Activated naive CD8-positive, alpha-beta T cell treated with anti-CD3 and anti-CD28 coated beads, Interleukin-2, amount 50 U/mL, for 16 hours (primary cell): ENCODE data around the gene PRR35.

ENCODE experiments used
- DNase-seq: peaks from one replicate; pipeline ENCODE4 v3.0.0-alpha.2; 2020; ENCODE audit warnings: low read depth, low spot score

The PRR35 gene

DNA sequence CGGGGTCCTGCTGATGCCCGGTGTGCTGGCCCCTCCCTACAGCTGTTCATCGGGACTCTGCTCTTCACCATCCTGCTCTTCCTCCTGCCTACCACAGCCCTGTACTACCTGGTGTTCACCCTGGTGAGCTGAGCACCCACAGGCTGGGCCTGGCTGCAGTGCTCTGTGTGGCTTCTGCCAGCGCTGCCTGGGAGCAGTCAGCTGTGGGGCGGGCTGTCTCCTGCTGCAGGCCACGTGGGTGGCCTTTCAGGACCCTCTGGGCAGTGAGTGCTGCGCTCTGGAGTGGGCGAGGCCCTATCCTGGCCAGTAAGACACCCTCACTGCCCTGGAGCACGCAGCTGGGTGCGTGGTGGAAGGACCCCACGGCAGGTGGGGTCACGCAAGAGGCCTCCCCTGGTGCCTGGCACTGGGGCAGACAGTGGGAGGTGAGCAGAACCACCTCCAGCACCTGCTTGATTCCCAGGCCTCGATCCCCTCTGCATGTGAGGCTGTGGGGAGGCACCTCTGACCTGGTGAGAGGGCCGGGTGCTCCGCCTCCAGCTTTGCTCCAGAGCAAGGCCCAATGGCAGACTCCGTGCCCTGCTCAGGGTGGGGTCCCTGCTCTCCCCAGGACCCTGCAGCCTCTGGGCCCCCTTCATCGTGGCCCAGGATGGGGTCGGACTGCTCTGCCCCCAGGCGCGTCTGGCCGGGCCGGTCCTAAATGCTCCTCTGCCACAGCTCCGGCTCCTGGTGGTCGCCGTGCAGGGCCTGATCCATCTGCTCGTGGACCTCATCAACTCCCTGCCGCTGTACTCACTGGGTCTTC lies 20.1 kb downstream of the PRR35 start:
- DNase-seq, result no peak

DNA sequence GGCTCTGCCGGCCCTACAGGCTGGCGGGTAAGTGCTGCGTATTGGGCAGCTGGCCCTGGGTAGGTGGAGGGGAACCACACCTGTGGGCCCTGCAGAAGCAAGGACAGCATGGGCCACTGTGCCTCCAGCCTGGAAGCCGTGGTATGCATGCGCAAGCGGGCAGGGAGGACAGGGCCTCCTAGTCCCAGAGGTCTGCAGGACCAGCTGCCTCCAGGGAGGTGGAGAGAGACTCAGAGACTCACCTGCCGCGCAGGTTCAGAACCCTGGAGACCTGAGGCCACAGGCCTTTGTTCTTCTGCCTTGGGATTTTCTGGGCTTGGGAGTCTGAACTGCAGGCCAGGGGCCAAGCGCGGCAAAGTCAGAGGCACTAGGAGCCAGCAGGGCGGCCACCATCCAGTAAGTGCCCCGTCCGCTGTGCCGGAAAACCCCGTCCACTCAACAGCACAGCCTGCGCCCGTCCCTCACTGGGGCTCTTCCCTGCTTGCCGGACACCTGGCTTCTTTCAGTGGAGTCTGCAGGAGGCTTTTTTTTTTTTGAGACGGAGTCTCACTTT lies 20.8 kb downstream of the PRR35 start:
- no peak for DNase-seq

GRCh38 chr16:582218-582613 lies 22.0 kb downstream of the PRR35 start:
- no peak for DNase-seq

DNA sequence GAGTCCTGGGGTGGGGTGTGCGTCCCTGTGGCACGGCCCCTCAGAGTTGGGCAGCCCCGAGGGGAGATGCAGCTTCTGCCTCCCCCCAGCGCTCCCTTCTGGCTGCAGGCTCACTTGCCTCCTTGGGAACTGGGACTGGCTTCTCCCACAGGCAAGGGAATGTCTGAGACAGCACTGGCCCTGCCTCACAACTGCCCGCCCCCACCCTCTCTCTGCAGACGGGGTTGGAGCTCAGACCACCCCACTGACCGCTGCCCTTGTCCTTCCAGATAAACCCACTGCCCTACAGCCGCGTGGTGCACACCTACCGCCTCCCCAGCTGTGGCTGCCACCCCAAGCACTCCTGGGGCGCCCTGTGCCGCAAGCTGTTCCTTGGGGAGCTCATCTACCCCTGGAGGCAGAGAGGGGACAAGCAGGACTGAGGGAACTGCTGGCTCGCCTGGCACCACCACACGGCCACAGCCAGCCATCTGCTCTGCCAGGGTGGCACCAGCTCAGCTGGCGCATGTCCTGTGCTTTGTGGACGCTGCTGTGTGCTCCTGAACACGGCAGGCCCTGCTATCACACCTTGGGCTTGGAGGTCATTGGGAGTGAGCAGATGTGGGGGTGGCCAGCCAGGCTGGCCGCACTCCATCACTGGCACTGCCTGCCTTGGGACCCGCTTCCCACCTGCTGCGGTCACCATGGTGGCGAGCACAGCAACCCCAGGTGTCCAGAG lies 22.6 kb downstream of the PRR35 start:
- DNase-seq, result no peak

- DNase-seq, result no peak
Observed at GRCh38 chr16:583470-583814, 23.2 kb downstream of the PRR35 start.

DNA sequence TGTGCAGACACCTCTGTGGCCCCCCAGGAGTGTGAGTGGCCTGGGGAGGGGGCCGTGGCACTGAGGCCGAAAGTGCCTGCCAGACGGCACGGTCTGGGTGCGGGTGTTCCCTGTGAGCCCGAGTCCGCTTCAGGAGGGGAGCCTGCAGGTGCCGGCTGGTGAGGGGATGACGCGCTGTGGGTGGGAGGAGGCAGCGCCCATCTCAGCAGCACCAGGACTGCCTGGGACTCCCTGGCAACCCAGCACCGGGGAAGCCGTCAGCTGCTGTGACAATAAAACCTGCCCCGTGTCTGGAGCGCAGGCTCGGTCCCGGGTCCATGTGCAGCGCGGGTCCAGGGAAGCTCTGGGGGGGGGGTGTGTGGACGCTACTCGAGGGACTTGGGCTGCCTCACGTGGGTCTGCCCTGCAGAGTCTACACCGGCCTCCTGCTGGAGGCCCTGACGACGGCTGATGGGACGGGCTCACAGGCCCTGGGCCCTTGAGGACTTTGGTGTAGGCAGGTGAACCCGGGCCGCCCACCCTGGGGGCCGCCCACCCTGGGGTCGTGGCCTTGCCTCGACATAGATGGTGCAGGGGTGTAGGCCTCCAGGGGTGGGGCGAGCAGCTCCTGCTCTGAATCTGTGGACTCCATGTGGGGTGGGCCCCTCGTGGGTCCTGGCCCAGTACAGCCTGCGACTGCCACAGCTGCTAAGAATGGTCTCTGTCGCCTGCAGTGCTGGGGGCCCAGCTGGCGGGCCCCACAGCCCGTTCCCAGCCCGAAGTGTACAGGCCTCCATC lies 23.8 kb downstream of the PRR35 start:
- DNase-seq, result no peak

DNA sequence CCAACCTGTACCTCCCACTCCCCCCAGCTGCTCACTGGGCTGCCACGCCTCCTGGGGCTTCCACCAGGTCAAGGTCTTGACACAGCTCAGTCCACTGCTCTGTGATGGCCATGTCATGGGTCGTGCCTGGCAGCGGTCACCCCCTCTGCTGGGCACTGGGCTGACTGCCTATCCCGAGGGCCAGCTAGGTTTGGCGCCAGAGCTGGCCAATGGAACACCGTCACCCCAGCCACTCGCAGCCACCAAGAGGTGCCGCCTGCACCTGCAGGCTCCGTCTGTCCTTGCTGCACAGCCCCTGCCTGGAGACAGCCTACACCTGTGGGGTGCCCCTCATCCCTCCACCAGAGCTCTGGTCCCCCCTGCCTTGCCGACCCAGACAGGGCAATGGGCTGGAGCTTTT lies 25.2 kb downstream of the PRR35 start:
- DNase-seq, result no peak

DNA sequence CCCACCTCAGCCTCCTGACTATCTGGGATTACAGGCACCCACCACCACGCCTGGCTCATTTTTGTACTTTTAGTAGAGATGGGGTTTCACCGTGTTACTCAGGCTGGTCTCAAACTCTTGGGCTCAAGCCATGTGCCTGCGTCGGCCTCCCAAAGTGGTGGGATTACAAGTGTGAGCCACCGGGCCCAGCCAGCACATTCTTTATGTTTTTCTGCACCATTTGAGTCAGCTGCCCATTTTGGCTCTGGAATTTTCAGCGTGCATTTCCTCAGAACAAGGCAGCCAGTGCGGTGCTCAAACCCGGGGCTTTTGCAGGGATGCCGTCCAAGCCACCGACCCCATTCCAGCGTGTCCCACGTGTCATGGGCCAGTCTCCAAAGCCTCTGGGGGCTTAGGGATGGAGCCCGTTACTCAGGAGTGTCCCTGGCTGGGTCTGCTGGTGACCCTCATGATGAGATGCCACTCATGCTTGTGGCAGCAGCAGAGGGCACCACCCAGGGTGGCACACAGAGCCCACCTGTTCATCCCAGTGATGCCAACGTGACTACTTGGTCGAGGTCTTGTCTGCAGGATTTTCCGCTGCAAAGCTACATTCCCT lies 26.0 kb downstream of the PRR35 start:
- DNase-seq, result no peak

- no peak for DNase-seq
Observed at GRCh38 chr16:586645-587590, 26.7 kb downstream of the PRR35 start.

DNA sequence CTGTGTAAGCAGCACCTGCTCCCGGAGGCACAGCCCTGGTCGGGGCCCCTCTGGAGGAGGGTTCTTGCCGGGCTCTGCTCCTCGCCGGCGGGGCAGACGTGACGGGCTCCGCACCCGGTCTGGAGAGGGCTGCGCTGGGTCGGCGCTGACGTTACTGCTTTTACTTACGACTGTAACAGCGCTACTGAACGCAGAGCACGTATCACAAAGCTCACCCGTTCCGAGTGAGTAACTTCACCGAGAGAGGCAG lies 28.4 kb downstream of the PRR35 start:
- DNase-seq, result no peak

GRCh38 chr16:588889-589657 lies 28.9 kb downstream of the PRR35 start:
- DNase-seq, result peak; percentile 91

DNA sequence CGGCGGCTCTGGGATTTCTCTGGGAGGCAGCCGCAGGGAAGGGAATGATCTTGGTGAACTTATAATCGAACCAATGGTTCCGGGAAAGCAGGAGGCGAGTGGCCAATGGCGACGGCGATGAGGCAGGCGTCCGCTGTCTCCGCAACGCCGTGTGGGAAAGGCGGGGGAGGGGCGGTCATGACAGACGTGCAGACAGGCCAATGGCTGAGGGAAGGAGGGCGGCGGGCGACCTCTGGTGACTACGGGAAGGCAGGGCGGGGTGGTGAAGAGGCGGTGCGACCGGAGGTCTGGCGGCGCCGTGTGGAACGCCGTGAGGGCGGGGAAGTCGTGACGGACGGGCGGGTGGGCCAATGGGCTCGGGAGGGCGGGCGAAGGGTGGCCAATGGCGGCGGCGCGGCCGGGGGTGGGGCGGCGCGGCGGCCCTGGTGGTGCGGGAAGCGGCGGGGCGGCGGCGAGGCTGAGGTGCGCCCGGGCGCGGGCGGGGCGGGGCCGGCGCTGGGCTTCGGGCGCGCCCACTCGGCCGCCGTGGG lies 29.5 kb downstream of the PRR35 start, which contains the start of gene RAB40C:
Gene RAB40C, plus strand, starts transcription at position 409 of the 530 bp plus-strand sequence. CDS start 226 bp downstream, outside the sequence.
- peak; percentile 98 for DNase-seq

DNA sequence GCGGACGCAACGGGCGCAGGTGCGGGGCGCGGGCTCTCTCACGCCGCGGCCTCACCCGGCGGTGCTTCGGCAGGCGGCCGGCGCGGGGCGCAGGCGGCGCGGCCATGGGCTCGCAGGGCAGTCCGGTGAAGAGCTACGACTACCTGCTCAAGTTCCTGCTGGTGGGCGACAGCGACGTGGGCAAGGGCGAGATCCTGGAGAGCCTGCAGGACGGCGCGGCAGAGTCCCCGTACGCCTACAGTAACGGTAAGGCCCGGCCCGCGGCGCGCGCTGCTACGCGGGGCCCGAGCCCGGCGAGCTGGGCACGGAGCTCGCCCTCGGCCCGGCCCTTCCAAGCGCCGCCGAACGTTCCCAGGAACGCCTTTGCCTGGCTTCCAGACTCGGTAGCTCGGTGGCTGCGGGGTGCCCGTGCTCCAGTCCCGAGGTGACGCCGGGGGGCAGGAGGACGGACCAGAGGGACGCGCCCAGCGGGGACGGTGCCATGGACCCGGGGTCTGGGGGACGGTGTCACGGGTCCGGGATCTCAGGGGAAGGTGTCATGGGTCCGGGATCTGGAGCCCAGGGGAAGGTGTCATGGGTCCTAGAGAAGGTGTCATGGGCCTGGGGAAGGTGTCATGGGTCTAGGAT lies 30.1 kb downstream of the PRR35 start:
- no peak for DNase-seq

DNA sequence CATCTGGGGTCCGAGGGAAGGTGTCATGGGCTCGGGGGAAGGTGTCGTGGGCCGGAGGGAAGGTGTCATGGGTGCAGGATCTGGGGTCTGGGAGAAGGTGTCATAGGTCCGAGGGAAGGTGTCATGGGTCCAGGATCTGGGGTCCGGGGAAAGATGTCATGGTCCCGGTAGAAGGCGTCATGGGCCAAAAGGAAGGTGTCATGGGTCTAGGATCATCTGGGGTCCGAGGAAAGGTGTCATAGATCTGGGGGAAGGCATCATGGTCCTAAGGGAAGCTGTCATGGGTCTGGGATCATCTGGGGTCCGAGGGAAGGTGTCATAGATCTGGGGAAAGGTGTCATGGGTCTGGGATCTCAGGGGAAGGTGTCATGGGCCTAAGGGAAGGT lies 30.6 kb downstream of the PRR35 start:
- no peak for DNase-seq

- DNase-seq, result no peak
Observed at GRCh38 chr16:591231-591630, 31.0 kb downstream of the PRR35 start.

GRCh38 chr16:591892-592517 lies 31.8 kb downstream of the PRR35 start:
- no peak for DNase-seq

DNA sequence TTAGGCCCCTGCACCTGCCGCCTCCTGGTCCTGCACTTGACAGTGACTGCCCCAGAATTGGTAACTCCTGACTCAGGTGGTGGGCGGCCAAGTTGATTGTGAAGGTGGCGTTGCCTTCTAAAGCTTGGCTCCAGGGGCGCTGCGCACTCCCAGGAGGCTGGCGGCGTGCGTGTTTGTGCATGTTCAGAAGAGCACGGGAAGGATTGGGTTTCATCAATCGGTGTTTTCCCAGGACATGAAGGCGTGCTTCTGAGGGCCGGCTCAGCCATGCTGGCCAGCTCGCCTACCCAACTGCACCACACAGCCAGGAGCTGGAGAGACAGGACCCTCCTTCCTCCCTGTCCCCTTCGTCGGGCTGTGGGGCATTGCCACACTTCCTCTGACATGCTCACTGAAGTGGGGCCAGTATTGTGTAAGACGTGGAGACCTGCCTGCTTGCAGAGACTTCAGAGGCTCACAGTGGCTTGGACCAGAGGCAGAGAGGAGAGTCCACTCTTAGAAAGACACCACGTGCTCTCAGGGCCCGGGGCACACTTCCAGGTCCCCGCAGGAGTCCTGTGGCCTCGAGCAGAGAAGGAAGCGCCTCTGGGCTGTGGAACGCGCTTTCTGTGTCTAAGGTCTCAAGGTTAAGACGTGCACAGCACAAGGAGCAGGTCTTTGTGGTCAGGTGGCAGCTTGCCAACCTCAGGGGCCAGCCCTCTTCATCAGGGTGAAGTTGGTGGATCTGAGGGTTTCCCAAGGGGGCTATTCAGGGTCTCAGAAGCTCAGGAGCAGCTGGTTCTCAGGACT lies 32.5 kb downstream of the PRR35 start:
- DNase-seq, result no peak

DNA sequence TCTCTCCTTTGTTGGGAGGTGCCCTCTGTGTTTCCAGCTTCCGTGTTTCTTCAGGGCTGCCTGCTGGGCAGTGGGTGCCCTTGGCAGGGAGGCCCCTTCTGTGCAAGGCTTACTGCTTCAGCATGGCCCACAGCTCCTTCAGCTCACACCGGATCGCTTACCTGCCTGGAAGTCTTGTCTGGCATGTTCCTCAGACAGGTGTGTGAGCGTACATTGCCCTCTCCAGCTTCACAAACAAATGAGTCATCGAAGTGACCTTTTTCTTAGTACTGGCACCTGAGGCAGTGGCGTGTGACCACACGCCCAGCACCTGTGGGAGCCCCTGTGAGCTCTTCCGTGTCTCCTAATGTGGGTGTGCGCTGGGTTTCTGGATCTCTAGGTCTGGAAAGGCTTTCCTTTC lies 33.2 kb downstream of the PRR35 start:
- DNase-seq, result no peak
